Loucy (cell line): ENCODE measurements around the gene DHRSX.

Experiments
- H2AFZ ChIP-seq: fragments of 200-600 bp; sonication (generic); 2 replicates; pipeline ENCODE4 v1.6.0; 2016; ENCODE audit warnings: antibody characterized with exemption, mild to moderate bottlenecking, low read length, moderate library complexity
- H3F3A ChIP-seq: fragments of 200-600 bp; 2 replicates; pipeline ENCODE4 v1.6.0; 2016; ENCODE audit warnings: antibody characterized with exemption, low read depth, mild to moderate bottlenecking
- H3K27me3 ChIP-seq: fragments of 200-600 bp; sonication (generic); 2 replicates; pipeline ENCODE4 v1.6.1; 2014; ENCODE audit warnings: low read length, mild to moderate bottlenecking; ENCODE audit not compliant: insufficient read depth, poor library complexity, severe bottlenecking
- H3K36me3 ChIP-seq: fragments of 200-600 bp; sonication (generic); 2 replicates; pipeline ENCODE4 v1.6.1; 2016; ENCODE audit warnings: low read length; ENCODE audit not compliant: insufficient read depth
- H3K4me1 ChIP-seq: fragments of 200-600 bp; sonication (generic); 2 replicates; pipeline ENCODE4 v1.5.1; 2014; ENCODE audit warnings: low read length, mild to moderate bottlenecking; ENCODE audit not compliant: insufficient read depth, poor library complexity, severe bottlenecking
- H3K4me2 ChIP-seq: fragments of 200-600 bp; sonication (generic); 2 replicates; pipeline ENCODE4 v1.6.0; 2014; ENCODE audit warnings: antibody characterized with exemption, low read length, low read depth, mild to moderate bottlenecking; ENCODE audit not compliant: poor library complexity, severe bottlenecking
- H3K4me3 ChIP-seq: fragments of 200-600 bp; sonication (generic); 2 replicates; pipeline ENCODE4 v1.5.1; 2014; ENCODE audit warnings: low read length, mild to moderate bottlenecking, mixed read lengths; ENCODE audit not compliant: poor library complexity, severe bottlenecking
- H3K79me2 ChIP-seq: fragments of 200-600 bp; sonication (generic); 2 replicates; pipeline ENCODE4 v1.6.1; 2014; ENCODE audit warnings: low read length; ENCODE audit not compliant: insufficient read depth
- H3K9ac ChIP-seq: fragments of 200-600 bp; sonication (generic); 2 replicates; pipeline ENCODE4 v1.6.0; 2014; ENCODE audit warnings: mild to moderate bottlenecking, low read depth, low read length, moderate library complexity; ENCODE audit not compliant: poor library complexity, severe bottlenecking
- H3K9me2 ChIP-seq: fragments of 200-600 bp; sonication (generic); replicated peaks from 2 replicates; pipeline ENCODE4 v1.6.1; 2016; ENCODE audit warnings: low read depth, low read length, mixed read lengths
- H3K9me3 ChIP-seq: fragments of 200-600 bp; sonication (generic); 2 replicates; pipeline ENCODE4 v1.6.1; 2014; ENCODE audit warnings: mild to moderate bottlenecking, antibody characterized with exemption, low read length, low read depth; ENCODE audit not compliant: insufficient read depth
- H4K20me1 ChIP-seq: fragments of 200-600 bp; sonication (generic); 2 replicates; pipeline ENCODE4 v1.6.0; 2014; ENCODE audit warnings: antibody characterized with exemption, low read length, mild to moderate bottlenecking; ENCODE audit not compliant: insufficient read depth, poor library complexity, severe bottlenecking
- CTCF ChIP-seq: fragments of 200-600 bp; sonication (generic); conservative IDR thresholded peaks from 2 replicates; pipeline ENCODE4 v1.5.1; 2014; ENCODE audit warnings: mild to moderate bottlenecking, antibody characterized with exemption, low read length
- EZH2phosphoT487 ChIP-seq: fragments of 200-600 bp; IDR thresholded peaks from 2 replicates; pipeline ENCODE4 v1.6.1; 2018; ENCODE audit warnings: antibody characterized with exemption, mild to moderate bottlenecking, moderate library complexity, borderline replicate concordance

DHRSX gene

GRCh38 chrX:2311501-2311900, 189.3 kb downstream of the DHRSX start:
- no peaks in the 10 kb centered on the region for H3K4me1 ChIP-seq
- no peaks in the 10 kb centered on the region for H3K27me3 ChIP-seq
- peaks cover 3% of the 10 kb centered on the region; the same call in 1 of the 2 replicates for H3F3A ChIP-seq
- H3K79me2 ChIP-seq: no peaks in the 10 kb centered on the region
- no peaks in the 10 kb centered on the region for H4K20me1 ChIP-seq
- H3K9me2 ChIP-seq: no peaks in the 10 kb centered on the region
- no peak for TF ChIP-seq CTCF
- TF ChIP-seq EZH2phosphoT487: no peak
- H3K36me3 ChIP-seq: no peaks in the 10 kb centered on the region
- H2AFZ ChIP-seq: no peak overlapping the region
- no peaks in the 10 kb centered on the region; the same call in 1 of the 2 replicates for H3K9me3 ChIP-seq
- H3K4me2 ChIP-seq: no peak overlapping the region
- no peak overlapping the region for H3K9ac ChIP-seq
- no peak overlapping the region for H3K4me3 ChIP-seq

GRCh38 chrX:2301901-2302300, 198.9 kb downstream of the DHRSX start:
- Histone ChIP-seq H3K9me2 (no peaks in the 10 kb centered on the region), H3K4me2 (no peak overlapping the region), H3K9ac (no peak overlapping the region), H3K79me2 (no peaks in the 10 kb centered on the region), H3F3A (no peaks in the 10 kb centered on the region), H3K36me3 (no peaks in the 10 kb centered on the region), H2AFZ (no peak overlapping the region), H3K9me3 (no peaks in the 10 kb centered on the region), H3K4me3 (no peak overlapping the region), H3K27me3 (no peaks in the 10 kb centered on the region), H3K4me1 (no peaks in the 10 kb centered on the region), H4K20me1 (no peaks in the 10 kb centered on the region)
- no peak for TF ChIP-seq EZH2phosphoT487
- TF ChIP-seq CTCF: no peak

- Histone ChIP-seq H3K79me2 (no peaks in the 10 kb centered on the region), H3K4me1 (no peaks in the 10 kb centered on the region), H3K9me3 (no peaks in the 10 kb centered on the region), H3F3A (no peaks in the 10 kb centered on the region), H4K20me1 (no peaks in the 10 kb centered on the region), H3K9me2 (no peaks in the 10 kb centered on the region), H3K9ac (no peak overlapping the region), H2AFZ (no peak overlapping the region), H3K4me2 (no peak overlapping the region), H3K36me3 (no peaks in the 10 kb centered on the region), H3K4me3 (no peak overlapping the region), H3K27me3 (no peaks in the 10 kb centered on the region)
- TF ChIP-seq EZH2phosphoT487: no peak
- TF ChIP-seq CTCF: no peak
These were observed 200.9 kb downstream of the DHRSX start for GRCh38 chrX:2299871-2300270.
